ENCODE data around the gene SNRPB. TPM values are rescaled to one million over a fixed set of nuclear protein-coding genes. Genes with fewer than 3 reads are reported as not detected.

The SNRPB gene
- total and polyA plus RNA-seq, 12 donors: 66.2 to 265 (median 150) TPM

- no peaks in the 10 kb centered on the region for H3K4me1 ChIP-seq (replicated peaks in 1 of 2)
- no peak overlapping the region for H3K4me3 ChIP-seq
- no peak overlapping the region for H3K27ac ChIP-seq
- H3K27me3 ChIP-seq: peaks cover 5% of the 10 kb centered on the region
- 57 to 61% (median 59%) methylated on average over 1 of the region's 1 CpG for WGBS, 4 donors
- TF ChIP-seq POLR2A (IDR thresholded peaks at IDR 0.05): no peak
- no peak for TF ChIP-seq CTCF (IDR thresholded peaks at IDR 0.05)
- H3K9me3 ChIP-seq (replicated peaks in 1 of 3): no peaks in the 10 kb centered on the region
- no peak for DNase-seq
- no peaks in the 10 kb centered on the region for H3K36me3 ChIP-seq (replicated peaks in 1 of 2)
- intact Hi-C loops (cut with DNase I): no loop called here
Observed at GRCh38 chr20:2420510-2420909, 50.1 kb downstream of the SNRPB start.

- Histone ChIP-seq H3K4me1 (replicated peaks in 1 of 2) (no peaks in the 10 kb centered on the region), H3K9me3 (replicated peaks in 1 of 3) (no peaks in the 10 kb centered on the region), H3K4me3 (no peak overlapping the region), H3K27me3 (peaks cover 5% of the 10 kb centered on the region), H3K36me3 (replicated peaks in 1 of 2) (no peaks in the 10 kb centered on the region), H3K27ac (no peak overlapping the region)
- no peak for TF ChIP-seq CTCF (IDR thresholded peaks at IDR 0.05)
- TF ChIP-seq POLR2A (IDR thresholded peaks at IDR 0.05): no peak
- intact Hi-C loops (cut with DNase I): no loop called here
- WGBS, 4 donors: 24 to 56% (median 46%) methylated on average over 2 of the region's 2 CpGs
- DNase-seq: no peak
Observed at GRCh38 chr20:2418388-2418787, 52.2 kb downstream of the SNRPB start.

- Histone ChIP-seq H3K36me3 (replicated peaks in 1 of 2) (no peaks in the 10 kb centered on the region), H3K27me3 (peaks cover 5% of the 10 kb centered on the region), H3K9me3 (replicated peaks in 1 of 3) (no peaks in the 10 kb centered on the region), H3K4me3 (no peak overlapping the region), H3K4me1 (replicated peaks in 1 of 2) (no peaks in the 10 kb centered on the region), H3K27ac (no peak overlapping the region)
- no peak for DNase-seq
- TF ChIP-seq POLR2A (IDR thresholded peaks at IDR 0.05) (no peak), CTCF (IDR thresholded peaks at IDR 0.05) (no peak)
- WGBS, 4 donors: 60 to 91% (median 85%) methylated on average over 2 to 14 of the region's 14 CpGs
- intact Hi-C loops (cut with DNase I): no loop called here
Observed at GRCh38 chr20:2417213-2417541, 53.4 kb downstream of the SNRPB start.

GRCh38 chr20:2416541-2417212 is 53.9 kb downstream of the SNRPB start:
- intact Hi-C loops (cut with DNase I): no loop called here
- H3K27me3 ChIP-seq: peaks cover 1% of the 10 kb centered on the region
- H3K36me3 ChIP-seq (replicated peaks in 1 of 2): no peaks in the 10 kb centered on the region
- H3K27ac ChIP-seq: no peak overlapping the region
- 73 to 80% (median 77%) methylated on average over 6 of the region's 6 CpGs for WGBS, 4 donors
- no peaks in the 10 kb centered on the region for H3K4me1 ChIP-seq (replicated peaks in 1 of 2)
- no peak for DNase-seq
- H3K9me3 ChIP-seq (replicated peaks in 1 of 3): no peaks in the 10 kb centered on the region
- TF ChIP-seq POLR2A (IDR thresholded peaks at IDR 0.05) (no peak), CTCF (IDR thresholded peaks at IDR 0.05) (no peak)
- no peak overlapping the region for H3K4me3 ChIP-seq

Small RNA genes lying within 50 kb of the gene (small RNA-seq; reads per million reads assigned to genes)
- gene RF00019: 0 reads per million in 2 donors

Other genes starting within 250 kb of the SNRPB start
- gene TGM3, start 174.8 kb downstream of the SNRPB start, total RNA-seq: 1 to 10 TPM in 1 of 9 donors, under 1 TPM in 2, not detected in 6; 0.14 to 1.7 (median 0.17) TPM
- gene TGM3, start 174.8 kb downstream of the SNRPB start, polyA plus RNA-seq: under 1 TPM; 0.13 to 0.84 (median 0.56) TPM
- not detected for gene TGM6, start 89.9 kb downstream of the SNRPB start, total RNA-seq
- gene TGM6, start 89.9 kb downstream of the SNRPB start, polyA plus RNA-seq: not detected
- gene ZNF343, start 38.1 kb upstream of the SNRPB start, total RNA-seq: 10 to 100 TPM in 4 of 9 donors, 1 to 10 TPM in 5; 5.8 to 13.0 (median 9.4) TPM
- gene ZNF343, start 38.1 kb upstream of the SNRPB start, polyA plus RNA-seq: 10 to 100 TPM in 1 of 3 donors, 1 to 10 TPM in 2; 8.0 to 10.9 (median 9.4) TPM
- gene TMC2, start 65.8 kb upstream of the SNRPB start, total RNA-seq: under 1 TPM in 2 of 9 donors, not detected in 7; 0.11 to 0.42 TPM
- 1 to 10 TPM in 1 of 3 donors, under 1 TPM in 2; 0.20 to 1.3 (median 0.82) TPM for gene TMC2, start 65.8 kb upstream of the SNRPB start, polyA plus RNA-seq
- 100 to 1,000 TPM in 2 of 9 donors, 10 to 100 TPM in 7; 52.5 to 180 (median 79.6) TPM for gene NOP56, start 181.8 kb upstream of the SNRPB start, total RNA-seq
- gene NOP56, start 181.8 kb upstream of the SNRPB start, polyA plus RNA-seq: 100 to 1,000 TPM; 126 to 181 (median 166) TPM
- gene IDH3B, start 193.4 kb upstream of the SNRPB start, total RNA-seq: 100 to 1,000 TPM in 7 of 9 donors, 10 to 100 TPM in 2; 79.0 to 220 (median 111) TPM
- 100 to 1,000 TPM; 101 to 113 (median 104) TPM for gene IDH3B, start 193.4 kb upstream of the SNRPB start, polyA plus RNA-seq
- 10 to 100 TPM in 4 of 9 donors, 1 to 10 TPM in 5; 2.8 to 13.3 (median 9.7) TPM for gene EBF4, start 222.0 kb upstream of the SNRPB start, total RNA-seq
- 10 to 100 TPM in 2 of 3 donors, 1 to 10 TPM in 1; 1.6 to 29.7 (median 14.1) TPM for gene EBF4, start 222.0 kb upstream of the SNRPB start, polyA plus RNA-seq

Data from adrenal gland (tissue), 12 donors.